Right lobe of liver (tissue), 6 donors: ENCODE data around the gene LPIN2. TPM values are rescaled to one million over a fixed set of nuclear protein-coding genes. Genes with fewer than 3 reads are reported as not detected.

Experiments used
- ATAC-seq, 4 donors: fragments of 200-7000 bp; cut with Tn5 transposase; one replicate each; pipeline ENCODE4 v1.9.1; 2020; ENCODE audit warnings: mild to moderate bottlenecking in 4 of 4, moderate library complexity in 4 of 4
- DNase-seq, 3 donors: peaks; one replicate each; pipeline ENCODE4 v3.0.0-alpha.2; 2020
- H3K27ac ChIP-seq, 3 donors: fragments of 200-600 bp; one replicate each; pipeline ENCODE4 v1.8.0; 2022
- H3K27me3 ChIP-seq, 2 donors: fragments of 200-600 bp; one replicate each; pipeline ENCODE4 v1.8.0; 2022
- H3K36me3 ChIP-seq, 4 donors: fragments of 200-600 bp; sonication (generic) in 1 of 4; one replicate each; pipeline versions ENCODE4 v1.5.1 to v1.8.0; 2017 to 2022; ENCODE audit warnings: control low read depth in 1 of 4
- H3K4me1 ChIP-seq, 4 donors: fragments of 200-600 bp; sonication (generic) in 1 of 4; one replicate each; pipeline versions ENCODE4 v1.5.1 to v1.8.0; 2017 to 2022; ENCODE audit warnings: control low read depth in 1 of 4
- H3K4me3 ChIP-seq, 3 donors: fragments of 200-600 bp; one replicate each; pipeline ENCODE4 v1.8.0; 2022
- H3K9me3 ChIP-seq, 4 donors: fragments of 200-600 bp; sonication (generic) in 1 of 4; one replicate each; pipeline versions ENCODE4 v1.5.1 to v1.8.0; 2017 to 2022; ENCODE audit warnings: control low read depth in 1 of 4
- POLR2A ChIP-seq: fragments of 450-650 bp; IDR thresholded peaks from one replicate; pipeline ENCODE4 v1.6.1; 2017; ENCODE audit warnings: antibody characterized with exemption, mild to moderate bottlenecking
- WGBS: methylation state at CpG from one replicate; pipeline ENCODE4 v1.1.6; 2018; ENCODE audit warnings: low coverage, low lambda C conversion rate; ENCODE audit not compliant: insufficient coverage; ENCODE audit errors: missing lambda C conversion rate; 5-methylcytosine and 5-hydroxymethylcytosine counted together
- intact Hi-C, 2 donors: fragments of 100-400 bp; cut with DNase I; formaldehyde crosslinking; loops; one replicate each; pipeline versions ENCODE4 v1.11.2 to v1.14.1; 2022
- total RNA-seq, 6 experiments: library from RNA; depleted of rRNA in 2 of 6; stranded (reverse); fragments of >200 nt in 2 of 6; fragmentation: NEBNext Ultra II Directional in 3 of 6; extraction: Animal tissue kit (Norgen Biotek cat#: 25700) in 3 of 6; gene quantifications; one replicate each; pipeline versions ENCODE4 v1.1.0 to v1.2.4, GENCODE V29; 2016 to 2023
- TF ChIP-seq, protein P1 (sequence below), 4 donors: fragments of 200-600 bp in 3 of 4; fragments of 450-650 bp in 1 of 4; IDR thresholded peaks; one replicate each; pipeline versions ENCODE4 v1.5.1 to v1.8.0; 2016 to 2022; ENCODE audit warnings: antibody characterized with exemption in 4 of 4, mild to moderate bottlenecking in 2 of 4
- donor health status: DM: no; HTN: yes; CAD: no.
- donor health status: DM: no; HTN: no; CAD: no.
- donor health status: DM: no; HTN: no; CAD: no.
- donor health status: DM: no; HTN: yes; CAD: no.
- donor health status: DM: no; HTN: yes; CAD: no.

Gene LPIN2
- total RNA-seq, 6 experiments from 2014 or later: 64.9 to 175 (median 150) TPM

- Histone ChIP-seq H3K36me3 (peaks cover 0 to 8% (median 0%) of the 10 kb centered on the region in 4 donors), H3K27me3 (no peaks in the 10 kb centered on the region), H3K9me3 (no peaks in the 10 kb centered on the region), H3K27ac (peak overlapping the region; percentile 84 to 95 (median 94)), H3K4me1 (peaks cover 0 to 62% (median 18%) of the 10 kb centered on the region in 4 donors), H3K4me3 (peak overlapping the region in 1 of 3 donors; percentile 50)
- intact Hi-C loops: no loop called here
- DNase-seq (no peak), ATAC-seq (peak; percentile 1 to 35 (median 1))
- TF ChIP-seq, protein P1, sequence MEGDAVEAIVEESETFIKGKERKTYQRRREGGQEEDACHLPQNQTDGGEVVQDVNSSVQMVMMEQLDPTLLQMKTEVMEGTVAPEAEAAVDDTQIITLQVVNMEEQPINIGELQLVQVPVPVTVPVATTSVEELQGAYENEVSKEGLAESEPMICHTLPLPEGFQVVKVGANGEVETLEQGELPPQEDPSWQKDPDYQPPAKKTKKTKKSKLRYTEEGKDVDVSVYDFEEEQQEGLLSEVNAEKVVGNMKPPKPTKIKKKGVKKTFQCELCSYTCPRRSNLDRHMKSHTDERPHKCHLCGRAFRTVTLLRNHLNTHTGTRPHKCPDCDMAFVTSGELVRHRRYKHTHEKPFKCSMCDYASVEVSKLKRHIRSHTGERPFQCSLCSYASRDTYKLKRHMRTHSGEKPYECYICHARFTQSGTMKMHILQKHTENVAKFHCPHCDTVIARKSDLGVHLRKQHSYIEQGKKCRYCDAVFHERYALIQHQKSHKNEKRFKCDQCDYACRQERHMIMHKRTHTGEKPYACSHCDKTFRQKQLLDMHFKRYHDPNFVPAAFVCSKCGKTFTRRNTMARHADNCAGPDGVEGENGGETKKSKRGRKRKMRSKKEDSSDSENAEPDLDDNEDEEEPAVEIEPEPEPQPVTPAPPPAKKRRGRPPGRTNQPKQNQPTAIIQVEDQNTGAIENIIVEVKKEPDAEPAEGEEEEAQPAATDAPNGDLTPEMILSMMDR (IDR thresholded peaks at IDR 0.05): no peak
- no peak for TF ChIP-seq POLR2A
- WGBS: 15% methylated on average over 3 of the region's 3 CpGs
Measured at GRCh38 chr18:2979129-2979528, 33.8 kb downstream of the LPIN2 start.

DNA sequence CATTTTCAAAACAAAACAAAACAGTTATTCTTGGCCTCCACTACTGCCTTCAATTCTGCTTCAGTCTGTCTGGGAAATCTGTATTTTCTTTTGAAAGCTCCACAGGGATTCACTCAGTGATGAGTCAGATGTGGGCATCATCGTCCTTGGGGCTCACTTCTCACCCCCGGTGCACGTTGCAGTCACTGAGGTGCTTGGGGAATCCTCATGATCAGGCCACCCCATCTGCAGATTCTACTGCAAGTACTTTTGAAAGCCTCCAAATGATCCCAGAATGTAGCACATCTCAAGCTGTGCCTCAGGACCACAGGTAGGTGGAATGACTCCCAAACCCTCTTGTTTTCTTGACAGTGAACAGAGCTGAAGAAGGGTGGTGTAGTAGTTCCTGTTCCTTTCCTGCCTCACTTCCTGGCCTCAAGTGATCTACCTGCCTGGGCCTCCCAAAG lies 34.3 kb downstream of the LPIN2 start:
- 22% methylated on average over 3 of the region's 3 CpGs for WGBS
- peaks cover 0 to 8% (median 0%) of the 10 kb centered on the region in 4 donors for H3K36me3 ChIP-seq
- peak overlapping the region; percentile 84 to 95 (median 94) for H3K27ac ChIP-seq
- DNase-seq (no peak), ATAC-seq (peak in 1 of 4 donors; percentile 6)
- H3K9me3 ChIP-seq: no peaks in the 10 kb centered on the region
- peaks cover 0 to 60% (median 18%) of the 10 kb centered on the region in 4 donors for H3K4me1 ChIP-seq
- no peaks in the 10 kb centered on the region for H3K27me3 ChIP-seq
- TF ChIP-seq, protein P1 (IDR thresholded peaks at IDR 0.05): no peak
- TF ChIP-seq POLR2A: no peak
- no peak overlapping the region for H3K4me3 ChIP-seq
- intact Hi-C loops: no loop called here

- TF ChIP-seq, protein P1 (IDR thresholded peaks at IDR 0.05): no peak
- TF ChIP-seq POLR2A: no peak
- Histone ChIP-seq H3K27ac (peak overlapping the region; percentile 84 to 95 (median 94)), H3K27me3 (no peaks in the 10 kb centered on the region), H3K4me3 (no peak overlapping the region), H3K9me3 (no peaks in the 10 kb centered on the region), H3K4me1 (peaks cover 0 to 60% (median 19%) of the 10 kb centered on the region in 4 donors), H3K36me3 (peaks cover 0 to 8% (median 0%) of the 10 kb centered on the region in 4 donors)
- no peak for ATAC-seq
- WGBS: 48% methylated on average over 3 of the region's 3 CpGs
- DNase-seq: no peak
- intact Hi-C loops: no loop called here
Measured at GRCh38 chr18:2978208-2978607, 34.7 kb downstream of the LPIN2 start.

DNA sequence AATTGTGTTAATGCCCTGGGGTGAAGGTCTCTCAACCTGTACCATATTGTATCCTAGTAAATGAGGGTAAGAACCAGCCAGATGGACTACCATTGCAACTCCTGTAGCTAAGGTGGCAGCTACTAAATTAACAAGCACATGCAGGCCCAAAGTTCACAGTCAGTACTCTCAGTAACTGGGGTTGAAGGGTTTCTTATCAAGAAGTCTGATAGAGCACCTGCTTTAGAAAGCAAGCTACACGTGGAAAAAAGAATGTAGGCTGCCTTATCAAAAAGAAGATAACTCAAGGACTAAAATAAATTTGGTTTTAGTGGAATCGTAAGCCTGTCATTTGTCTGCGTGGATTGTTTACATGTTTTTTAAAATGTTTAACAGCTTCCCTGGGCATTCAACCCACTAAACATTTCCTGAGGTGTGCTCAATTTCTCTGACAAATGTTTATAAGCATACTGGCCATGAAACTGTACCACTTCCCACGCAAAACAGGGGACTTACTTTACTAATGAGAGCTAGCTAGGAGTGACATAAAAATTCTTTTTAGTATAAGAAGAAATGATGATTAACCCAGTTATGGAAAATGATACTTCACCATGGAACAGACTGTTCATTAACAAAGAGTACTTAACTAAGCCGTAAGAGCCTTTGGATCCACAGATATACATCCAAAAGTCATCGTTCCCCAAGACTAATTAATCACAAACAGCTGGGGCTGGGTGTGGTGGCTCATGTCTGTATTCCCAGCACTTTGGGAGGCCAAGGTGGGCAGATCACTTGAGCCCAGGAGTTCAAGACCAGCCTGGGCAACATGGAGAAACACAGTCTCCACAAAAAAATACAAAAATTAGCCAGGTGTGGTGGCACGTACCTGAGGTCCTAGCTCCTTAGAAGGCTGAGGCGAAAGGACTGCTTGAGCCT lies 36.5 kb downstream of the LPIN2 start:
- ATAC-seq: no peak
- peak overlapping the region in 2 of 3 donors; percentile 47 to 94 for H3K27ac ChIP-seq

More for the DNA sequence above, 36.5 kb downstream of the LPIN2 start:
- intact Hi-C loops: no loop called here
- Histone ChIP-seq H3K9me3 (no peaks in the 10 kb centered on the region), H3K27me3 (no peaks in the 10 kb centered on the region), H3K36me3 (peaks cover 0 to 8% (median 0%) of the 10 kb centered on the region in 4 donors), H3K4me1 (peaks cover 0 to 73% (median 27%) of the 10 kb centered on the region in 4 donors), H3K4me3 (no peak overlapping the region)
- DNase-seq: no peak
- no peak for TF ChIP-seq POLR2A
- TF ChIP-seq, protein P1 (IDR thresholded peaks at IDR 0.05): no peak
- 44% methylated on average over 6 of the region's 8 CpGs for WGBS
